ENCODE data around the gene PLEKHG7.
"Not testable (repeated sequence)": the region's sequence is repeated elsewhere in the genome, so short reads cannot be mapped to it uniquely, and the experiment has no call there.

PLEKHG7 gene

DNA sequence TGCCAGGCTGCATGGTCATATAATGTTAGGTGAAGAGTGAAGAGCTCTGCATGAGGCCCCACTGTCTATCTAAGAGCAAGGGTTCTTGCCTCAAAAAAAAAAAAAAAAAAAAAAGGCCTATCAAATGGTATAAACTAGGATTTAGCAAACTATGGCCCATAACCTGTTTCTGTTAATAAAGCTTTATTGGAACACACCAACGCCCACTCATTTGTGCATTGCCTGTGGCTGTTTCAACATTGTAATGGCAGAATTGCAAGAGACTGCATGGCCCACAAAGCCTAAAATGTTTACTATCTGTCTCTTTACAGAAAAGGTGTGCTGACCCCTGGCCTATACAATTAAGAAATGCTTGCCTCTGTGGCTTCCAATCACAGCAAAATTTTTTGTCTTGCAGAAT lies 12.8 kb downstream of the PLEKHG7 start:
- no peak for DNase-seq

DNA sequence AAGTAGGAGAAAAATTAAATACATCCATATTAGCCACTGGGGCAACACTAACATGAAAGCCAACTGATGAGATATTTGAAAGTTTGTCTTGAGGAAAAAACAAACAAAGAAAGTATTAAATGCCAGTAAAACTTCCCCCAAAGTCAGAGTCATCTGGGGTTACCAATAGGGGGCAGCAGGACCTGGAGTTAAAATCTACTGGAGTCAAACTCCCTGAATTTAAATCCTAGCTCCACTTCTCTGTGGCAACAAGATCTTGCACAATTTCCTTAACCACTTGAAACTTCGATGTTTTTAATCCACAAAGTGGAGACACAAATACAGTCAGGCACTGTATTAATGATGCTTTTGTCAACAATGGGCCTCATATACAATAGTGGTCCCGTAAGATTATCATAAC lies 14.4 kb downstream of the PLEKHG7 start:
- DNase-seq: no peak

- DNase-seq: no peak
Observed at GRCh38 chr12:92718483-92718990, 15.7 kb downstream of the PLEKHG7 start.

DNA sequence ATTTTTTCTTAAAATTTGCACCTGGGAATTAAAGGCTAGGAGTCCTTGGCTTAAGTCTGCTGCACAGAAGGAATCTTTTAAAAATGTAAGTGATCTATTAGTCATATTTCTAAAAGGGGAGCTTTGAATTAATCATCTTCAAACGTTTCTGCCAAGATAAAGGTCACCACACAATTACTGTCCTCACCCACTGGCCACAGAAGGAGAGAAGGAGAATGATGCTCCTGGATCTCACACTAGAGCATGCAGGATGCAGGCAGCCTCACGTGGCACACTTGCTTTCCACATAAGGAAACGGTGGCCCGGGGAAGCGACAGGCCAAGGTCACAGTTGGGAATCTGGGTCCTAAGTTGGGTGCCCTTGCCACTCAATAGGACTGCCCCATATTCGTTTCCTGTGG lies 16.9 kb downstream of the PLEKHG7 start:
- DNase-seq: no peak

GRCh38 chr12:92721130-92721529 lies 18.3 kb downstream of the PLEKHG7 start:
- DNase-seq: no peak

DNA sequence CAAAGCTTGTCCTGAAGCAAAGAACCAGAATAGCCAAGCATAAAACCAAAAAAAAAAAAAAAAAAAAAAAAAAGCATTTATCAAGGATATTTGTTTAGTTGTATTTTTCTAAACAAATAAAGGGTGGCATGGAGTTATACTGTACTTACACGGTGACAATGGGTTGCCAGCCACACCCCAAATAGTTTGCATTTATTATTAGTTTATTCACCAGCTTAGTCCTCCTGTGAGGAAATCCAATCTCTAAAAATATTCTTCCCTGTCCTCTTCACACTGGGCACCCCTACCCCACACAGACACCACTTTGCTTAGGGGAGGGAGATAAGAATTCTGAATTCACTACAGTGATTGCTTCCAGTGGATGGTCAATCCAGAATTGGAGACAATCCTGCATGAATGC lies 18.9 kb downstream of the PLEKHG7 start:
- no peak for DNase-seq

- no peak for DNase-seq
Observed at GRCh38 chr12:92722897-92723296, 20.1 kb downstream of the PLEKHG7 start.

DNA sequence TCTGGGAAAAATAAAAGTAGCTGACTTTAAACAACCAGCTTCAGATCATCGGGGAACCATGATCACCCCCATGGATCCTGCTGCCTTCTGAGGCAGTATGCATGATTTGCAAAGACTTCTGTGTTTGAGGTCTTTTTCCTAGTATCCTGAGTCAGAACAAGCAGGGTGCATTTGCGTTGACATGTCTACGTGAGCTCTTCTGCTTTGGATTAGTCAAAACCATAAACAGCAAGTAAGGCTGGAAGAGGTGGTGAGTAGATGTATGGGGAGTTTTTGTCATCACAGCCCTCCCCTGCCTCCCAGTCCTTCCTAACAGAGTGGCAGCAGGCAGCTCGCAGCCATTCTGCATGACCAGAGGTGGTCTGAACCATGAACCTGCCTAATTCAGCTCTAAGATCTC lies 24.1 kb downstream of the PLEKHG7 start:
- DNase-seq: no peak

GRCh38 chr12:92729773-92730305 lies 27.1 kb downstream of the PLEKHG7 start:
- no peak for DNase-seq

- no peak for DNase-seq
Observed at GRCh38 chr12:92730758-92731157, 28.0 kb downstream of the PLEKHG7 start.

GRCh38 chr12:92732216-92732615 lies 29.4 kb downstream of the PLEKHG7 start:
- DNase-seq: no peak

GRCh38 chr12:92732716-92733115 lies 29.9 kb downstream of the PLEKHG7 start:
- no peak for DNase-seq

- DNase-seq: no peak
Observed at GRCh38 chr12:92733181-92733580, 30.4 kb downstream of the PLEKHG7 start.

DNA sequence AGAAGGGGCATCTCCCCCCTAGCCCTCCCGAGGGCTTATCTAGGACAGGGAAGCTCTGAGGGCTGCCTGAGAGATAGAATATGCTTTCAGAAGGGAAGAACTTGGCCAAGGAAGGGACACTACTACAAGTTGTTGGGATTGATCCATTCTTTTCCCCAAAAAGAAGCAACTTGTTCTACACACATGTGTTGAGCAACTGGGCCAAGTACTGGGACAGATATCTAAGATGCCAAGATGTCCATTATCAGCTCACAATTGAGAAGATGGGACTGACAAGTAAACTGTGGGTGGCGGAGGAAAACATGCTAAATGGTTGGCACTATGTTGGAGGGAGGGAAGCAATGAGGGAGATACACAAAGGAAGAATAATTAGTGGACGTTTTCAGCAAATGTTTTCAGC lies 30.9 kb downstream of the PLEKHG7 start:
- DNase-seq: no peak

DNA sequence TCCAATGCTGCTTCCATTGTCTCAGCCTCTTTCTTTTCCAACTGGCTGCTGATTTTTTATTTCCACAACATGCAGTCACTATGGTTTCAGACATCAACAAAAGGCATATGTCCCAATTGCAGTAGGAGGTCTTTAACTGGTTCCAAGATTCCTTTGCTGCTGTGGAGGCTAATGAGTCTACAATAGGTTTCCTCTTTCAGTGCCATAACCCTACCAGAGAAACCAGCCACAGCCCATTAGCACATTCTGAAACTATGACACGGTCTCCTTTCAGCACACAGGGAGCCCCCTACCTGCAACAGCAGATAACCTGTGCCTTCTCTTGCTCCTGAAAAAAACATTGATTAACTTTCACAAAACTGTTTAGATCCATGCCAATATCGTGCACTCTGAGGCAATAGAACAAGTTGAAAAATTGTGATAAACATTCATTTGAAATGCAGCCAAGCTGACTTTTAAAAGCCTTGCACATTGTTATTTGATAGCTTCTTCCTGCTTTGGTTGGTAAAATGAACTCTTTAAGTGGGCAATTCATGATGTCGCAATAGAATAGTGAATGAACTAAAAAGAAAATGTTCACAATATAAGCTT lies 32.4 kb downstream of the PLEKHG7 start:
- DNase-seq: peak; percentile 30

GRCh38 chr12:92736605-92737004 lies 33.8 kb downstream of the PLEKHG7 start:
- DNase-seq: no peak

- DNase-seq: no peak
Observed at GRCh38 chr12:92737855-92738850, 35.4 kb downstream of the PLEKHG7 start.

DNA sequence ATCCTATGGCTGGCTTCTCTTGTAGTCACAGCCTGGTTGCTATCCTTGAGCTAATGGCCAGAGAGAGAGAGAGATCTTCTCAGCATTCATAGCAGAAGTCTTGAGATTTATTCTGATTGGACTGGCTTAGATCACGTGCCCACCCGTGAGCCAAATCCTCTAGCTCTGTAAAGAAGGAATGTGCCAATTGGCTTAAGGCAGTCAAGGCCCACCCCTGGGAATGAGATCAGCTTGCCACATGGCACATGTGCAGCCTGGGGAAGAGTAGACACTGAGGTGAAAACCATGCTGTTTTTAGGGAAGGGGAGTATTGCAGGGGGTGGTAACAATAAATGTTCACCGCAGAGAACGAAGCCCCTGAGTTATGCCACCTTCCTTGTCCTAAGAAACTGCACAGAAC lies 36.3 kb downstream of the PLEKHG7 start:
- no peak for DNase-seq

- DNase-seq: no peak
Observed at GRCh38 chr12:92740411-92740810, 37.6 kb downstream of the PLEKHG7 start.

DNA sequence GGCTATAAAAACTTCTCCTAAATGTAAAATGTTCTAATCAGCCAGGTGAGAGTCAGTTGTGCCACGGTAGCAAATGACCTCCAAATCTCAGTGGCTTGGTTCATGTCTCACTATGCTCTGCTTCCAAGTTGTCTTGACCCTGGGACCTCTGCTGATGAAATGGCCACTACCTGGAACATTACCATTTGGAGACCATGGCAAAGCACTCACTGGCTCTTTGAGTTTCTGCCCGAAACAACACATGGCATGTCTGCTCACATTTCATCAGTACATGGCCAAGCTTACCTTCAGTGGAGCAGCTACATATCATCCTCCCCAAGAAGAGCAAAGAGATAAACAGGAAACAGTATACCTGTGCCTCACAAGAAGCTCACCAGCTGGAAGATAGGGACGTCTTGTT lies 40.2 kb downstream of the PLEKHG7 start:
- DNase-seq: no peak

- DNase-seq: no peak
Observed at GRCh38 chr12:92745856-92746550, 43.2 kb downstream of the PLEKHG7 start.

DNA sequence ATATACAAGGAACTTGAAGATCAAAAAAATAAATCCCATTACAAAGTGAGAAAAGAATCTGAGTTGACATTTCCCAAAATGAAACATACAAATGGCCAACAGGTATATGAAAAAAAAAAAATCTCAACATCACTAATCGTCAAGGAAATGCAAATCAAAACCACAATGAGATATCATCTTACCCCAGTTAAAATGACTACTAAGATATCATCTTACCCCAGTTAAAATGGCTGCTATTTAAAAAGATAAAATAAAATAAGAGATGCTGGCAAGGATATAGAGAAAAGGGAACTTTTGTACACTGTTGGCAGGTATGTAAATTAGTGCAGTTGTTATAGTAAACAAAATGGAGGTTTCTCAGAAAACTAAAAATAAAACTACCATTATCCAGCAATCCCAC lies 44.4 kb downstream of the PLEKHG7 start:
- DNase-seq: no peak

GRCh38 chr12:92749691-92750090 lies 46.9 kb downstream of the PLEKHG7 start:
- not testable (repeated sequence) for DNase-seq

Measured in NCI-H1436 treated with DMSO at 0.1 percent for 48 hours (cell line).